ENCODE measurements around the gene SLC35E4. TPM values are rescaled to one million over a fixed set of nuclear protein-coding genes. Genes with fewer than 3 reads are reported as not detected.
A peak's percentile ranks its signal among the peaks of the same experiment; 100 is the strongest.

The SLC35E4 gene
- total and polyA plus RNA-seq, 9 of the 15 experiments (the other 6 are each of a cell fraction or from before 2014, with no cell fraction given) = 0.06 to 2.3 (median 0.86) TPM; not detected in 1

GRCh38 chr22:30605449-30606110 is 30.0 kb upstream of the SLC35E4 start (continued):
- TF ChIP-seq BCOR (IDR thresholded peaks at IDR 0.05) (peak; percentile 90), ZNF436 (CRISPR knock-in tag; IDR thresholded peaks at IDR 0.05) (peak; percentile 91), NFYB (IDR thresholded peaks at IDR 0.05; ENCODE audit: extremely low read depth, insufficient read length) (no peak), FOXK2 (conservative IDR thresholded peaks at IDR 0.05 in 1 of 2, IDR thresholded peaks at IDR 0.05 in 1 of 2; ENCODE audit: low read depth in 2 of 2) (peak; percentile 95 to 97), CREM (IDR thresholded peaks at IDR 0.05; ENCODE audit: low read depth) (no peak), ZNF431 (CRISPR knock-in tag; IDR thresholded peaks at IDR 0.05) (no peak), BHLHE40 (IDR thresholded peaks at IDR 0.05; ENCODE audit: low read length) (0 out of 2 replicates have a peak, but pooled peaks have one; percentile 36), DDX20 (tag; IDR thresholded peaks at IDR 0.05; ENCODE audit: low read depth) (no peak), RAD21 (CRISPR knock-in tag; conservative IDR thresholded peaks at IDR 0.05 in 1 of 2, IDR thresholded peaks at IDR 0.05 in 1 of 2) (peak in 1 of 2 experiments; percentile 23; a peak in 1 of 4 replicates)
- TF ChIP-seq, protein P1, sequence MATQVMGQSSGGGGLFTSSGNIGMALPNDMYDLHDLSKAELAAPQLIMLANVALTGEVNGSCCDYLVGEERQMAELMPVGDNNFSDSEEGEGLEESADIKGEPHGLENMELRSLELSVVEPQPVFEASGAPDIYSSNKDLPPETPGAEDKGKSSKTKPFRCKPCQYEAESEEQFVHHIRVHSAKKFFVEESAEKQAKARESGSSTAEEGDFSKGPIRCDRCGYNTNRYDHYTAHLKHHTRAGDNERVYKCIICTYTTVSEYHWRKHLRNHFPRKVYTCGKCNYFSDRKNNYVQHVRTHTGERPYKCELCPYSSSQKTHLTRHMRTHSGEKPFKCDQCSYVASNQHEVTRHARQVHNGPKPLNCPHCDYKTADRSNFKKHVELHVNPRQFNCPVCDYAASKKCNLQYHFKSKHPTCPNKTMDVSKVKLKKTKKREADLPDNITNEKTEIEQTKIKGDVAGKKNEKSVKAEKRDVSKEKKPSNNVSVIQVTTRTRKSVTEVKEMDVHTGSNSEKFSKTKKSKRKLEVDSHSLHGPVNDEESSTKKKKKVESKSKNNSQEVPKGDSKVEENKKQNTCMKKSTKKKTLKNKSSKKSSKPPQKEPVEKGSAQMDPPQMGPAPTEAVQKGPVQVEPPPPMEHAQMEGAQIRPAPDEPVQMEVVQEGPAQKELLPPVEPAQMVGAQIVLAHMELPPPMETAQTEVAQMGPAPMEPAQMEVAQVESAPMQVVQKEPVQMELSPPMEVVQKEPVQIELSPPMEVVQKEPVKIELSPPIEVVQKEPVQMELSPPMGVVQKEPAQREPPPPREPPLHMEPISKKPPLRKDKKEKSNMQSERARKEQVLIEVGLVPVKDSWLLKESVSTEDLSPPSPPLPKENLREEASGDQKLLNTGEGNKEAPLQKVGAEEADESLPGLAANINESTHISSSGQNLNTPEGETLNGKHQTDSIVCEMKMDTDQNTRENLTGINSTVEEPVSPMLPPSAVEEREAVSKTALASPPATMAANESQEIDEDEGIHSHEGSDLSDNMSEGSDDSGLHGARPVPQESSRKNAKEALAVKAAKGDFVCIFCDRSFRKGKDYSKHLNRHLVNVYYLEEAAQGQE (IDR thresholded peaks at IDR 0.05; ENCODE audit: borderline replicate concordance) = peak; percentile 20; the same call in 1 of the 2 replicates
- TF ChIP-seq, protein P1 (CRISPR knock-in tag; IDR thresholded peaks at IDR 0.05; ENCODE audit: low read depth) = no peak
- TF ChIP-seq, protein P2, sequence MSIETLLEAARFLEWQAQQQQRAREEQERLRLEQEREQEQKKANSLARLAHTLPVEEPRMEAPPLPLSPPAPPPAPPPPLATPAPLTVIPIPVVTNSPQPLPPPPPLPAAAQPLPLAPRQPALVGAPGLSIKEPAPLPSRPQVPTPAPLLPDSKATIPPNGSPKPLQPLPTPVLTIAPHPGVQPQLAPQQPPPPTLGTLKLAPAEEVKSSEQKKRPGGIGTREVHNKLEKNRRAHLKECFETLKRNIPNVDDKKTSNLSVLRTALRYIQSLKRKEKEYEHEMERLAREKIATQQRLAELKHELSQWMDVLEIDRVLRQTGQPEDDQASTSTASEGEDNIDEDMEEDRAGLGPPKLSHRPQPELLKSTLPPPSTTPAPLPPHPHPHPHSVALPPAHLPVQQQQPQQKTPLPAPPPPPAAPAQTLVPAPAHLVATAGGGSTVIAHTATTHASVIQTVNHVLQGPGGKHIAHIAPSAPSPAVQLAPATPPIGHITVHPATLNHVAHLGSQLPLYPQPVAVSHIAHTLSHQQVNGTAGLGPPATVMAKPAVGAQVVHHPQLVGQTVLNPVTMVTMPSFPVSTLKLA (conservative IDR thresholded peaks at IDR 0.05) = peak; percentile 92
- TF ChIP-seq, protein P3, sequence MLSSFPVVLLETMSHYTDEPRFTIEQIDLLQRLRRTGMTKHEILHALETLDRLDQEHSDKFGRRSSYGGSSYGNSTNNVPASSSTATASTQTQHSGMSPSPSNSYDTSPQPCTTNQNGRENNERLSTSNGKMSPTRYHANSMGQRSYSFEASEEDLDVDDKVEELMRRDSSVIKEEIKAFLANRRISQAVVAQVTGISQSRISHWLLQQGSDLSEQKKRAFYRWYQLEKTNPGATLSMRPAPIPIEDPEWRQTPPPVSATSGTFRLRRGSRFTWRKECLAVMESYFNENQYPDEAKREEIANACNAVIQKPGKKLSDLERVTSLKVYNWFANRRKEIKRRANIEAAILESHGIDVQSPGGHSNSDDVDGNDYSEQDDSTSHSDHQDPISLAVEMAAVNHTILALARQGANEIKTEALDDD (IDR thresholded peaks at IDR 0.05) = 0 out of 2 replicates have a peak, but pooled peaks have one; percentile 0
- TF ChIP-seq, protein P4, sequence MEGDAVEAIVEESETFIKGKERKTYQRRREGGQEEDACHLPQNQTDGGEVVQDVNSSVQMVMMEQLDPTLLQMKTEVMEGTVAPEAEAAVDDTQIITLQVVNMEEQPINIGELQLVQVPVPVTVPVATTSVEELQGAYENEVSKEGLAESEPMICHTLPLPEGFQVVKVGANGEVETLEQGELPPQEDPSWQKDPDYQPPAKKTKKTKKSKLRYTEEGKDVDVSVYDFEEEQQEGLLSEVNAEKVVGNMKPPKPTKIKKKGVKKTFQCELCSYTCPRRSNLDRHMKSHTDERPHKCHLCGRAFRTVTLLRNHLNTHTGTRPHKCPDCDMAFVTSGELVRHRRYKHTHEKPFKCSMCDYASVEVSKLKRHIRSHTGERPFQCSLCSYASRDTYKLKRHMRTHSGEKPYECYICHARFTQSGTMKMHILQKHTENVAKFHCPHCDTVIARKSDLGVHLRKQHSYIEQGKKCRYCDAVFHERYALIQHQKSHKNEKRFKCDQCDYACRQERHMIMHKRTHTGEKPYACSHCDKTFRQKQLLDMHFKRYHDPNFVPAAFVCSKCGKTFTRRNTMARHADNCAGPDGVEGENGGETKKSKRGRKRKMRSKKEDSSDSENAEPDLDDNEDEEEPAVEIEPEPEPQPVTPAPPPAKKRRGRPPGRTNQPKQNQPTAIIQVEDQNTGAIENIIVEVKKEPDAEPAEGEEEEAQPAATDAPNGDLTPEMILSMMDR (IDR thresholded peaks at IDR 0.05 in 2 of 3, conservative IDR thresholded peaks at IDR 0.05 in 1 of 3; ENCODE audit: insufficient read depth in 2 of 3, low read depth in 1 of 3, low read length in 3 of 3) = peak; percentile 64 to 83 (median 77)
